Natural killer cell (primary cell): Measurements from ENCODE around the gene LEPROT. TPM values are rescaled to one million over a fixed set of nuclear protein-coding genes. Genes with fewer than 3 reads are reported as not detected.

Experiments
- ATAC-seq, 3 donors: fragments of 150-1000 bp in 2 of 3; fragments of 200-7000 bp in 1 of 3; cut with Tn5 transposase; 1 replicate in 1 of 3; 2 replicates in 2 of 3; pipeline ENCODE4 v1.10.0; 2021; ENCODE audit warnings: mild to moderate bottlenecking in 2 of 3, moderate library complexity in 2 of 3
- DNase-seq, 2 donors: peaks; one replicate each; pipeline versions ENCODE4 v3.0.0 to v3.0.0-alpha.2; 2013 to 2021; ENCODE audit warnings: mixed read lengths in 1 of 2
- H3K27ac ChIP-seq: one replicate; pipeline ENCODE4 v1.5.1; 2013; ENCODE audit warnings: mild to moderate bottlenecking, low read length
- H3K27me3 ChIP-seq: one replicate; pipeline ENCODE4 v1.6.1; 2013; ENCODE audit warnings: low read length; ENCODE audit not compliant: control insufficient read depth, insufficient read depth
- H3K36me3 ChIP-seq: one replicate; pipeline ENCODE4 v1.6.1; 2013; ENCODE audit warnings: low read length; ENCODE audit not compliant: control insufficient read depth, insufficient read depth
- H3K4me1 ChIP-seq: one replicate; pipeline ENCODE4 v1.6.1; 2013; ENCODE audit warnings: low read length; ENCODE audit not compliant: control insufficient read depth, insufficient read depth
- H3K4me3 ChIP-seq: one replicate; pipeline ENCODE4 v1.5.1; 2013; ENCODE audit warnings: low read length
- H3K9me3 ChIP-seq: one replicate; pipeline ENCODE4 v1.6.1; 2013; ENCODE audit warnings: low read length; ENCODE audit not compliant: control insufficient read depth, insufficient read depth
- H3K27ac Mint-ChIP-seq, 2 donors: one replicate each; pipeline ENCODE4 v1.8.0; 2022; ENCODE audit warnings: mild to moderate bottlenecking in 2 of 2, mixed read lengths in 2 of 2, moderate library complexity in 1 of 2
- H3K27me3 Mint-ChIP-seq, 2 donors: one replicate each; pipeline ENCODE4 v1.8.0; 2022; ENCODE audit warnings: low read depth in 2 of 2, mixed read lengths in 2 of 2
- H3K36me3 Mint-ChIP-seq: one replicate; pipeline ENCODE4 v1.8.0; 2022; ENCODE audit warnings: mixed read lengths
- H3K4me1 Mint-ChIP-seq, 2 donors: one replicate each; pipeline ENCODE4 v1.8.0; 2022; ENCODE audit warnings: mixed read lengths in 2 of 2
- H3K4me3 Mint-ChIP-seq: one replicate; pipeline ENCODE4 v1.8.0; 2022; ENCODE audit warnings: mild to moderate bottlenecking, moderate library complexity, mixed read lengths
- H3K9me3 Mint-ChIP-seq, 2 donors: one replicate each; pipeline ENCODE4 v1.8.0; 2022; ENCODE audit warnings: mixed read lengths in 2 of 2
- CTCF ChIP-seq: fragments of 200-600 bp; IDR thresholded peaks from one replicate; pipeline ENCODE4 v1.8.0; 2022; ENCODE audit warnings: antibody characterized with exemption
- WGBS: methylation state at CpG from one replicate; pipeline ENCODE4 v1.1.7; 2013; ENCODE audit warnings: missing lambda C conversion rate; ENCODE audit not compliant: insufficient coverage; 5-methylcytosine and 5-hydroxymethylcytosine counted together
- intact Hi-C: fragments of 100-400 bp; cut with micrococcal nuclease; formaldehyde crosslinking; loops from one replicate; pipeline ENCODE4 v1.14.2; 2022
- total RNA-seq, 4 donors: library from RNA; stranded (reverse); fragments of 120-200 nt in 1 of 4; gene quantifications; one replicate each; pipeline versions ENCODE4 v1.2.3 to v1.2.4, GENCODE V29; 2013 to 2022

LEPROT gene
- total RNA-seq, 3 donors from 2014 or later (not counting 1 experiment from before 2014, with no cell fraction given) = 18.1 to 33.0 (median 20.3) TPM

DNA sequence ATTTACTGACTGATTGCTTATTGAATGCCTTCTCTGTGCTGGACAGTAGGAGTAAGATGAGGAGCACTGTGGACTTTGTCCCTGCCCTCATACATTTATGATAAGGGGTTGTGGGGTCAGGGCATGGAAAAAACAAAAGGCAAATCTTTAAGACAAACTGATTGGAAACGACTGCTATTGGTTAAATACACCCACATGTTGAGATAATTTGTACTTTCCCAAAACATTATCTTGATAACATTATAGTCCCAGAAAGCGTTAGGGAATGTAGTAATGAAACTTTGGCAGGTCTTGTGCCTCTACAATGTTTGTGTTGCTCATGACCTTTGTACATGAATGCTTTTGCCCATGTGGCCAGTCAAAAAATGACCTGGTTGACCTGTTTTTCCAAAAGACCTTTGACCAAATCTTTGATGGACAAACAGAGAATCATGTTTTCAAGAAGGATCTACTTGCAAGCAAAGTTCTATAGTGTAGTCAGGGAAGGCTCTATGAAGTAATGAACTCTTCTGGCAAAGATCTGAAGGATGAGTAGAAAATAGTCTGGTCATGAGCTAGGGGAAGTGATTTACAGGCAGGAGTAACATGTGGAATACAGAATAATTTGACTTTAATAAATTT lies 50.9 kb downstream of the LEPROT start:
- Histone ChIP-seq H3K36me3 (no peaks in the 10 kb centered on the region), H3K9me3 (no peaks in the 10 kb centered on the region), H3K4me1 (no peaks in the 10 kb centered on the region), H3K4me3 (no peak overlapping the region), H3K27me3 (no peaks in the 10 kb centered on the region), H3K27ac (no peak overlapping the region)
- H3K4me3 Mint-ChIP-seq = no peak overlapping the region
- no peak for ATAC-seq
- no peak overlapping the region for H3K27ac Mint-ChIP-seq
- TF ChIP-seq CTCF = no peak
- 92% methylated on average over 1 of the region's 2 CpGs for WGBS
- no peaks in the 10 kb centered on the region for H3K36me3 Mint-ChIP-seq
- no peaks in the 10 kb centered on the region for H3K4me1 Mint-ChIP-seq
- DNase-seq = no peak
- intact Hi-C loops = no loop called here
- no peaks in the 10 kb centered on the region for H3K27me3 Mint-ChIP-seq
- no peaks in the 10 kb centered on the region for H3K9me3 Mint-ChIP-seq

DNA sequence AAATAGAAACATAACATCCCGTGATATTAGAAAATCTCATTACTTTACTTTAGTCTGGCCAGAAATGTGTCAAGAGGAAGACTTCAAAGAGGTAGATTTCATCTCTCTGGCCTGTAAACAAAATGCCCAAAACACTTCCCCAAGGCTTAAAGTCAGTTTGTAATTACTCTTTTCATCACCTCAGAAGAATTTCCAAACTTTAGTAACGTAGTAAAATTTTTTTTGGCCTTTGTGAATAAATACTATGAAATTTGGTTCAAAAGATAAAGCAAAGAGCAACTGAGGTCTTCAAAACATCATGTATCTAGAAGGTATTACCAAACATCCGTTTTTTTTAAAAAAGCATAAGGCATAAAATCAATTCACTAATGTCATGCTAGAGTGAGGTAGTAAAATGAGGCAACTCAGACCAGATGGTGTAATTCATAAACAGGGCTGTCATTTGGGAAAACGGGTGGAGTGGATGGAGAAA lies 51.4 kb downstream of the LEPROT start:
- TF ChIP-seq CTCF = no peak
- no peak for ATAC-seq
- Histone ChIP-seq H3K4me3 (no peak overlapping the region), H3K27ac (no peak overlapping the region), H3K36me3 (no peaks in the 10 kb centered on the region), H3K27me3 (no peaks in the 10 kb centered on the region), H3K9me3 (no peaks in the 10 kb centered on the region), H3K4me1 (no peaks in the 10 kb centered on the region)
- no peaks in the 10 kb centered on the region for H3K36me3 Mint-ChIP-seq
- DNase-seq = no peak
- intact Hi-C loops = no loop called here
- H3K27ac Mint-ChIP-seq = no peak overlapping the region
- no peaks in the 10 kb centered on the region for H3K4me1 Mint-ChIP-seq
- H3K9me3 Mint-ChIP-seq = no peaks in the 10 kb centered on the region
- H3K27me3 Mint-ChIP-seq = no peaks in the 10 kb centered on the region
- no peak overlapping the region for H3K4me3 Mint-ChIP-seq
- WGBS = no CpG with 5 or more reads among the region's 4 CpGs

DNA sequence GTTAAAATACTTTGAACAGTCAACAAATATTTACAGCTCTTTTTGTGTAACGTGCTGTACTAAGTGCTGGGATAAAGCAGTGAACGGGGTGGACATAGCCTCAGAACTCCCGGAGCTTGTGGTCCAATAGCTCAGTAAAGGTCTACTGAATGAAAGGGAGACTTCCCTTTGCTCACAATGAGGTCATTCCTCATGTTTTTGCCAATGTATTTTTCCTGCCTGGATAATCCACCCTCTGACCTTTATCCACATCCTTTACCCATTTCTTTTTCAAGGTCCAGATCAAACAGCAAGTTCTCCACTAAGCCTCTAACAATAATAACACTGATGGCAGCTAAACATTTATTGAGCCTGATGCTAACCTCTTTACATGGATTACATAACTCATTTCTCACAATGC lies 55.9 kb downstream of the LEPROT start:
- no peaks in the 10 kb centered on the region for H3K9me3 ChIP-seq
- no peaks in the 10 kb centered on the region for H3K4me1 ChIP-seq
- WGBS = 97% methylated on average over 3 of the region's 3 CpGs
- no peak for TF ChIP-seq CTCF
- Mint-ChIP-seq H3K27ac (no peak overlapping the region), H3K4me3 (no peak overlapping the region), H3K27me3 (no peaks in the 10 kb centered on the region), H3K36me3 (no peaks in the 10 kb centered on the region), H3K4me1 (no peaks in the 10 kb centered on the region), H3K9me3 (no peaks in the 10 kb centered on the region)
- H3K27ac ChIP-seq = no peak overlapping the region
- no peak for ATAC-seq
- DNase-seq = no peak
- H3K36me3 ChIP-seq = no peaks in the 10 kb centered on the region
- intact Hi-C loops = no loop called here
- no peak overlapping the region for H3K4me3 ChIP-seq
- no peaks in the 10 kb centered on the region for H3K27me3 ChIP-seq
